WTC11 (cell line): ENCODE measurements around the gene SRPRB. TPM values are rescaled to one million over a fixed set of nuclear protein-coding genes. Genes with fewer than 3 reads are reported as not detected.

Source experiments
- ATAC-seq: fragments of 200-7000 bp; cut with Tn5 transposase; 2 replicates; pipeline ENCODE4 v1.10.0; 2021; ENCODE audit warnings: mild to moderate bottlenecking, moderate library complexity
- CTCF ChIA-PET: fragments of 300-600 bp; sonication (Branson Sonifier 250); formaldehyde crosslinking; loops from one replicate; lab custom pipeline; 2021; ENCODE audit warnings: antibody characterized with exemption; lab: Charles Lee
- POLR2A ChIA-PET: fragments of 350-600 bp; sonication (Branson Sonifier 250); formaldehyde crosslinking; loops from one replicate; lab custom pipeline; 2021; ENCODE audit warnings: antibody characterized with exemption; lab: Charles Lee
- DNase-seq: peaks from one replicate; pipeline ENCODE4 v3.0.0; 2021; ENCODE audit warnings: low spot score
- H3K27ac Mint-ChIP-seq: 2 replicates; pipeline ENCODE4 v1.8.0; 2021; ENCODE audit warnings: mixed read lengths
- H3K27me3 Mint-ChIP-seq: 2 replicates; pipeline ENCODE4 v1.8.0; 2021; ENCODE audit warnings: low read depth, mild to moderate bottlenecking, moderate library complexity, mixed read lengths
- H3K36me3 Mint-ChIP-seq: 2 replicates; pipeline ENCODE4 v1.8.0; 2021; ENCODE audit warnings: mixed read lengths
- H3K4me1 Mint-ChIP-seq: 2 replicates; pipeline ENCODE4 v1.8.0; 2022; ENCODE audit warnings: mixed read lengths
- H3K4me3 Mint-ChIP-seq: 2 replicates; pipeline ENCODE4 v1.8.0; 2021; ENCODE audit warnings: mild to moderate bottlenecking, moderate library complexity, mixed read lengths
- H3K9me3 Mint-ChIP-seq: 2 replicates; pipeline ENCODE4 v1.8.0; 2021; ENCODE audit warnings: mixed read lengths
- ARID4B ChIP-seq: sonication (generic); formaldehyde crosslinking; IDR thresholded peaks from 2 replicates; pipeline ENCODE4 v1.8.0; 2023; ENCODE audit warnings: missing genetic modification reagents, mild to moderate bottlenecking, borderline replicate concordance
- HMGA2 ChIP-seq: fragments of 250-450 bp; sonication (Bioruptor Pico); IDR thresholded peaks from 2 replicates; pipeline ENCODE4 v1.4.0; 2021; ENCODE audit warnings: mild to moderate bottlenecking, moderate library complexity
- IRF2 ChIP-seq: sonication (generic); formaldehyde crosslinking; IDR thresholded peaks from 2 replicates; pipeline ENCODE4 v1.8.0; 2022; ENCODE audit warnings: low read depth, missing genetic modification reagents, borderline replicate concordance
- JAZF1 ChIP-seq: fragments of 250-450 bp; sonication (Bioruptor Pico); IDR thresholded peaks from 2 replicates; pipeline ENCODE4 v1.9.0; 2021; ENCODE audit warnings: moderate library complexity, mild to moderate bottlenecking, inconsistent platforms
- MLX ChIP-seq: sonication (generic); formaldehyde crosslinking; IDR thresholded peaks from 2 replicates; pipeline ENCODE4 v1.8.1; 2023; ENCODE audit warnings: mild to moderate bottlenecking, missing genetic modification reagents, moderate library complexity
- MXD4 ChIP-seq: fragments of 250-450 bp; sonication (Bioruptor Pico); IDR thresholded peaks from 2 replicates; pipeline ENCODE4 v1.8.0; 2021; ENCODE audit warnings: mild to moderate bottlenecking, moderate library complexity, borderline replicate concordance
- MYBL2 ChIP-seq: sonication (generic); formaldehyde crosslinking; IDR thresholded peaks from 2 replicates; pipeline ENCODE4 v1.8.1; 2023; ENCODE audit warnings: mild to moderate bottlenecking, moderate library complexity, missing genetic modification reagents
- PRDM15 ChIP-seq: sonication (generic); formaldehyde crosslinking; IDR thresholded peaks from 2 replicates; pipeline ENCODE4 v1.8.0; 2022; ENCODE audit warnings: missing genetic modification reagents
- SMAD3 ChIP-seq: sonication (generic); formaldehyde crosslinking; IDR thresholded peaks from 2 replicates; pipeline ENCODE4 v1.8.0; 2022; ENCODE audit warnings: missing genetic modification reagents, mild to moderate bottlenecking, borderline replicate concordance
- TCF7 ChIP-seq: sonication (generic); formaldehyde crosslinking; IDR thresholded peaks from 2 replicates; pipeline ENCODE4 v1.8.0; 2022; ENCODE audit warnings: mild to moderate bottlenecking, low read depth, missing genetic modification reagents, moderate library complexity
- TEAD1 ChIP-seq: sonication (generic); formaldehyde crosslinking; IDR thresholded peaks from 2 replicates; pipeline ENCODE4 v1.8.0; 2022; ENCODE audit warnings: mild to moderate bottlenecking, missing genetic modification reagents
- TP53 ChIP-seq: sonication (generic); formaldehyde crosslinking; IDR thresholded peaks from 2 replicates; pipeline ENCODE4 v1.8.1; 2023; ENCODE audit warnings: mild to moderate bottlenecking, missing genetic modification reagents
- ZNF219 ChIP-seq: sonication (generic); formaldehyde crosslinking; IDR thresholded peaks from 2 replicates; pipeline ENCODE4 v1.8.0; 2023; ENCODE audit warnings: missing genetic modification reagents, mild to moderate bottlenecking, borderline replicate concordance
- ZNF232 ChIP-seq: sonication (generic); formaldehyde crosslinking; IDR thresholded peaks from 2 replicates; pipeline ENCODE4 v1.8.0; 2022; ENCODE audit warnings: mild to moderate bottlenecking, missing genetic modification reagents
- ZNF532 ChIP-seq: fragments of 250-450 bp; sonication (Bioruptor Pico); IDR thresholded peaks from 2 replicates; pipeline ENCODE4 v1.9.0; 2021; ENCODE audit warnings: mild to moderate bottlenecking, borderline replicate concordance
- ZNF671 ChIP-seq: fragments of 250-450 bp; sonication (Bioruptor Pico); IDR thresholded peaks from 2 replicates; pipeline ENCODE4 v1.8.0; 2021; ENCODE audit warnings: mild to moderate bottlenecking
- total RNA-seq: library from RNA; stranded (reverse); gene quantifications from 3 replicates; pipeline ENCODE4 v1.2.3, GENCODE V29; 2021
- TF ChIP-seq, protein P1 (sequence below): fragments of 250-450 bp; sonication (Bioruptor Pico); IDR thresholded peaks from 2 replicates; pipeline ENCODE4 v1.9.0; 2021; ENCODE audit warnings: mild to moderate bottlenecking

Gene SRPRB
- total RNA-seq, 1 experiment from 2014 or later = 40.9 TPM

GRCh38 chr3:133865136-133865855 is 59.7 kb downstream of the SRPRB start:
- Mint-ChIP-seq H3K27ac (no peak overlapping the region), H3K4me3 (no peak overlapping the region), H3K4me1 (peaks cover 10% of the 10 kb centered on the region; the same call in 1 of the 2 replicates), H3K36me3 (no peaks in the 10 kb centered on the region), H3K9me3 (no peaks in the 10 kb centered on the region), H3K27me3 (no peaks in the 10 kb centered on the region)
- TF ChIP-seq TEAD1 (CRISPR knock-in tag) (no peak), TCF7 (no peak), HMGA2 (CRISPR knock-in tag) (no peak), PRDM15 (CRISPR knock-in tag) (no peak), ZNF232 (CRISPR knock-in tag) (no peak), MYBL2 (no peak), ZNF219 (CRISPR knock-in tag) (no peak), IRF2 (CRISPR knock-in tag) (no peak), SMAD3 (CRISPR knock-in tag) (no peak), ZNF671 (CRISPR knock-in tag) (no peak), MLX (no peak)
- TF ChIP-seq, protein P1, sequence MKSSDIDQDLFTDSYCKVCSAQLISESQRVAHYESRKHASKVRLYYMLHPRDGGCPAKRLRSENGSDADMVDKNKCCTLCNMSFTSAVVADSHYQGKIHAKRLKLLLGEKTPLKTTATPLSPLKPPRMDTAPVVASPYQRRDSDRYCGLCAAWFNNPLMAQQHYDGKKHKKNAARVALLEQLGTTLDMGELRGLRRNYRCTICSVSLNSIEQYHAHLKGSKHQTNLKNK (CRISPR knock-in tag) = no peak
- POLR2A ChIA-PET = no interaction called here
- no peak for DNase-seq
- CTCF ChIA-PET = interaction anchor here (0.9 to 1.8 kb wide), 5 partner anchors 10 to 45 kb away, joined by 3 to 6 read pairs (median 4); no protein-coding TSS in a partner anchor
- peak; percentile 74 for ATAC-seq

- ChIA-PET CTCF (interaction anchor here (1.5 to 1.8 kb wide), 2 partner anchors 15 to 28 kb away, joined by 3 to 6 read pairs; no protein-coding TSS in a partner anchor), POLR2A (no interaction called here)
- TF ChIP-seq JAZF1 (CRISPR knock-in tag) (no peak), ARID4B (CRISPR knock-in tag) (no peak), MXD4 (CRISPR knock-in tag) (no peak), TP53 (CRISPR knock-in tag) (no peak), MYBL2 (no peak), ZNF532 (CRISPR knock-in tag) (no peak)
- Mint-ChIP-seq H3K27ac (no peak overlapping the region), H3K4me1 (peaks cover 9% of the 10 kb centered on the region; the same call in 1 of the 2 replicates), H3K27me3 (no peaks in the 10 kb centered on the region), H3K9me3 (no peaks in the 10 kb centered on the region), H3K4me3 (no peak overlapping the region), H3K36me3 (no peaks in the 10 kb centered on the region)
- no peak for DNase-seq
- no peak for ATAC-seq
Measured at GRCh38 chr3:133866141-133866540, 60.5 kb downstream of the SRPRB start.
